Brain microvascular endothelial cell (primary cell): ENCODE results near the gene POLD2.

ENCODE experiments used
- DNase-seq: peaks from one replicate; pipeline ENCODE4 v3.0.0-alpha.2; 2020
- H3K27ac ChIP-seq: fragments of 250-450 bp; sonication (Bioruptor Pico); 2 replicates; pipeline ENCODE4 v1.5.1; 2020; ENCODE audit warnings: mild to moderate bottlenecking, moderate library complexity
- H3K27me3 ChIP-seq: fragments of 250-450 bp; sonication (Bioruptor Pico); replicated peaks from 2 replicates; pipeline ENCODE4 v1.5.1; 2020; ENCODE audit warnings: mild to moderate bottlenecking
- H3K36me3 ChIP-seq: fragments of 250-450 bp; sonication (Bioruptor Pico); replicated peaks from 2 replicates; pipeline ENCODE4 v1.5.1; 2020; ENCODE audit warnings: mild to moderate bottlenecking
- H3K4me3 ChIP-seq: 2 replicates; pipeline ENCODE4 v1.5.1; 2011; ENCODE audit warnings: low read depth, mild to moderate bottlenecking, control low read depth, low read length, moderate library complexity
- in situ Hi-C: cut with HindIII; loops from 2 replicates; pipeline ENCODE4 v1.10.0; 2017; ENCODE audit warnings: low sequenced_read_pairs, low pct_ligation_motif_present
- TF ChIP-seq, protein P1 (sequence below): IDR thresholded peaks from 2 replicates; pipeline ENCODE4 v1.5.1; 2011; ENCODE audit warnings: low read depth, mild to moderate bottlenecking, moderate library complexity, low read length, control low read depth, inconsistent platforms; ENCODE audit errors: missing control alignments

The POLD2 gene

DNA sequence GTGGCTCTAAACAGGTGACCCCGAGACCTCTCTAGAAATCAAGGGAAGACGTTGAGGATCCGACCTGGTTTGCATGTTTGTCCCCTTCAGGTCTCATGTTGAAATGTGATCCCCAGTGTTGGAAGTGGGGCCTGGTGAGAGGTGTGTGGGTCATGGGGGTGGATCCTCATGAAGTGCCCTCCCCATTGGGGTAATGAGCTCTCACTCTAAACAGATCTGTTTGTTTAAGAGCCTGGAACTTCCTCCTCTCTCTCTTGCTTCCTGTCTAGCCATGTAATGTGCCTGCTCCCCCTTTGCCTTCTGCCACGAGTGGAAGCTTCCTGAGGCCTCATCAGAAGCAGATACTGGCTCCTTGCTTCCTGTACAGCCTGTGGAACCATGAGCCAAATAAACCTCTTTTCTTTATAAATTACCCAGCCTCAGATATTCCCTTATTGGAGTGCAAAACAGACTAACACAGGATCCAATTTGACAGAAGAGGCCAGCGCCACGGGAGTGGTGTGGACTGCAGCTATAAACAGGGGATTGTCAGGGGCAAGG lies 30.2 kb downstream of the POLD2 start:
- H3K27ac ChIP-seq: no peak overlapping the region
- H3K27me3 ChIP-seq: no peaks in the 10 kb centered on the region
- in situ Hi-C loops: no loop called here
- no peak for DNase-seq
- H3K4me3 ChIP-seq: no peak overlapping the region
- TF ChIP-seq, protein P1, sequence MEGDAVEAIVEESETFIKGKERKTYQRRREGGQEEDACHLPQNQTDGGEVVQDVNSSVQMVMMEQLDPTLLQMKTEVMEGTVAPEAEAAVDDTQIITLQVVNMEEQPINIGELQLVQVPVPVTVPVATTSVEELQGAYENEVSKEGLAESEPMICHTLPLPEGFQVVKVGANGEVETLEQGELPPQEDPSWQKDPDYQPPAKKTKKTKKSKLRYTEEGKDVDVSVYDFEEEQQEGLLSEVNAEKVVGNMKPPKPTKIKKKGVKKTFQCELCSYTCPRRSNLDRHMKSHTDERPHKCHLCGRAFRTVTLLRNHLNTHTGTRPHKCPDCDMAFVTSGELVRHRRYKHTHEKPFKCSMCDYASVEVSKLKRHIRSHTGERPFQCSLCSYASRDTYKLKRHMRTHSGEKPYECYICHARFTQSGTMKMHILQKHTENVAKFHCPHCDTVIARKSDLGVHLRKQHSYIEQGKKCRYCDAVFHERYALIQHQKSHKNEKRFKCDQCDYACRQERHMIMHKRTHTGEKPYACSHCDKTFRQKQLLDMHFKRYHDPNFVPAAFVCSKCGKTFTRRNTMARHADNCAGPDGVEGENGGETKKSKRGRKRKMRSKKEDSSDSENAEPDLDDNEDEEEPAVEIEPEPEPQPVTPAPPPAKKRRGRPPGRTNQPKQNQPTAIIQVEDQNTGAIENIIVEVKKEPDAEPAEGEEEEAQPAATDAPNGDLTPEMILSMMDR: no peak
- no peaks in the 10 kb centered on the region for H3K36me3 ChIP-seq

DNA sequence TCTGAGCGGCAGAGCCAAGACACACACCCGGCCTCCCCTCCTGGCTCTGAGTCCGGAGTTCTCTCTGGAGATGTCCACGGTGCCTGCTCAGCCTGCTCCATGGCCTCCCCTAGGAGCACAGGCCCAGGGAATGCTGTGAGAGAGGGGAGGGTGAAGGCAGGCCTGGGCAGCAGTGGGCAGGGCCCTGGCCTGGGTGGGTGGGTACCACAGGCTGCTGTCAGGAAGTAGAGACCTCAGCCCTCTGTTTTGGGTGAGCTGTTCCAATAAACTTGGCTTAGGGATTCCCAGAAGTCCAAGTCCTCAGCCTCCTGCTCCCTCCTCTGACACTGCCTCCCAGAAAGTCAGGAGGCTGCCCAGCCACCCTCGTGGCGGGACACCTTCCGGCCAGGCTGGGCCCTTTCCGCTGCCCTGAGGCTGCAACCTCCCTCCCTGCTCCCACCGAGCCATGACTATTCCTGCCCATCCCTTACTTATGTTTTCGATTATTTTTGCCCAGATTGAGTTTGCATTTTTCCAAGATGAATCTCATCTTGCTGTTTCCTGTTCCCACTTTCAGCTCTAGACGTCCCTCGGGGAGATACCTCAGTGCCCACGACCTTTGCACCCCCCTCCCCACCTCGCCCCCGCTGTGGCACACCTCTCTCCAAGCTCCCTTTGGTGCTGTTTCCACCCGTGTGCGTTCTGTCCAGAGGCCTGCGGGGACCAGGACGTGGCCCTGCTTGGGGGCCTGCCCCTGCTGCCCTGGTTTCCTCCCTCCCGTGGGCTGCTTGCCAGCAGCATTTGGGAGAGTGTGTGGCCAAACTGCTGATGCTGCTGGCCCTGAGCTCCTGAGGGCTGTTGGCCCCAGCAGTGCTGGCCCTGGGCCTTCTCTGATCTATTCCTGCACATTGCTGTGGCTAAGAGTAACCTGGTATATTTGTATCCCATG lies 35.2 kb downstream of the POLD2 start:
- Histone ChIP-seq H3K36me3 (no peaks in the 10 kb centered on the region), H3K4me3 (no peak overlapping the region), H3K27ac (peak overlapping the region; percentile 71), H3K27me3 (no peaks in the 10 kb centered on the region)
- peak; percentile 48 for DNase-seq
- in situ Hi-C loops: no loop called here
- TF ChIP-seq, protein P1: no peak

- Histone ChIP-seq H3K36me3 (no peaks in the 10 kb centered on the region), H3K27ac (no peak overlapping the region), H3K4me3 (no peak overlapping the region), H3K27me3 (no peaks in the 10 kb centered on the region)
- TF ChIP-seq, protein P1: no peak
- in situ Hi-C loops: no loop called here
- DNase-seq: no peak
Measured at GRCh38 chr7:44086627-44087026, 36.7 kb downstream of the POLD2 start.

GRCh38 chr7:44085546-44085945 lies 37.8 kb downstream of the POLD2 start:
- TF ChIP-seq, protein P1: peak; percentile 60
- in situ Hi-C loops: no loop called here
- no peak for DNase-seq
- no peak overlapping the region for H3K27ac ChIP-seq
- H3K36me3 ChIP-seq: no peaks in the 10 kb centered on the region
- no peak overlapping the region for H3K4me3 ChIP-seq
- no peaks in the 10 kb centered on the region for H3K27me3 ChIP-seq

- in situ Hi-C loops: no loop called here
- H3K27me3 ChIP-seq: no peaks in the 10 kb centered on the region
- no peak for DNase-seq
- peak overlapping the region; percentile 31 for H3K27ac ChIP-seq
- TF ChIP-seq, protein P1: no peak
- peaks cover 4% of the 10 kb centered on the region for H3K36me3 ChIP-seq
- no peak overlapping the region for H3K4me3 ChIP-seq
Measured at GRCh38 chr7:44084701-44085100, 38.6 kb downstream of the POLD2 start.
